NB4 (cell line): Measurements from ENCODE around the gene STIM1.

Experiments used
- DNase-seq: peaks from one replicate; pipeline ENCODE4 v3.0.0; 2010; ENCODE audit warnings: low read depth
- H3K4me3 ChIP-seq: one replicate; pipeline ENCODE4 v1.5.1; 2011; ENCODE audit warnings: mild to moderate bottlenecking, low read depth, low read length, moderate library complexity
- MAX ChIP-seq: IDR thresholded peaks from 2 replicates; pipeline ENCODE4 v1.6.1; 2011; ENCODE audit warnings: low read depth, low read length
- MYC ChIP-seq: IDR thresholded peaks from 2 replicates; pipeline ENCODE4 v1.6.1; 2011; ENCODE audit warnings: low read depth, low read length
- POLR2A ChIP-seq: IDR thresholded peaks from 2 replicates; pipeline ENCODE4 v1.6.1; 2011; ENCODE audit warnings: mild to moderate bottlenecking; ENCODE audit not compliant: insufficient read length; ENCODE audit errors: extremely low read depth
- TF ChIP-seq, protein P1 (sequence below): IDR thresholded peaks from one replicate; pipeline ENCODE4 v1.5.1; 2012; ENCODE audit warnings: low read depth, low read length

The STIM1 gene

DNA sequence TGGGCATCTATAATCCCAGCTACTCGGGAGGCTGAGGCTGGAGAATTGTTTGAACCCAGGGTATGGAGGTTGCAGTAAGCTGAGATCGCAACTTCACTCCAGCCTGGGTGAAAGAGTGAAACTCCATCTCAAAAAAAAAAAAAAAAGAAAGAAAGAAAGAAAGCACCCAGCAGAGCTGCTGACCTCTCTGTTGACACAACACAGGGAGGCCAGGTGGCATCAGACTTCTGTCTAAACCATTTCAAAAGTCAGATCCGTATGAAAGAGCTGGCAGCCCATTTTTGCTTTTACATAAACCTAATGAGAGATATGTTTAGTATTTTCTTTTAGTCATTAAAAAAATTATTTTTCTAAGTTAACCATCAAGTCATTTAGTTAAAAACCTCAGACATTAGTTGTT, 174.7 kb downstream of the STIM1 start:
- TF ChIP-seq MAX (no peak), MYC (no peak), POLR2A (no peak)
- TF ChIP-seq, protein P1, sequence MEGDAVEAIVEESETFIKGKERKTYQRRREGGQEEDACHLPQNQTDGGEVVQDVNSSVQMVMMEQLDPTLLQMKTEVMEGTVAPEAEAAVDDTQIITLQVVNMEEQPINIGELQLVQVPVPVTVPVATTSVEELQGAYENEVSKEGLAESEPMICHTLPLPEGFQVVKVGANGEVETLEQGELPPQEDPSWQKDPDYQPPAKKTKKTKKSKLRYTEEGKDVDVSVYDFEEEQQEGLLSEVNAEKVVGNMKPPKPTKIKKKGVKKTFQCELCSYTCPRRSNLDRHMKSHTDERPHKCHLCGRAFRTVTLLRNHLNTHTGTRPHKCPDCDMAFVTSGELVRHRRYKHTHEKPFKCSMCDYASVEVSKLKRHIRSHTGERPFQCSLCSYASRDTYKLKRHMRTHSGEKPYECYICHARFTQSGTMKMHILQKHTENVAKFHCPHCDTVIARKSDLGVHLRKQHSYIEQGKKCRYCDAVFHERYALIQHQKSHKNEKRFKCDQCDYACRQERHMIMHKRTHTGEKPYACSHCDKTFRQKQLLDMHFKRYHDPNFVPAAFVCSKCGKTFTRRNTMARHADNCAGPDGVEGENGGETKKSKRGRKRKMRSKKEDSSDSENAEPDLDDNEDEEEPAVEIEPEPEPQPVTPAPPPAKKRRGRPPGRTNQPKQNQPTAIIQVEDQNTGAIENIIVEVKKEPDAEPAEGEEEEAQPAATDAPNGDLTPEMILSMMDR, result no peak
- no peak overlapping the region for H3K4me3 ChIP-seq

DNA sequence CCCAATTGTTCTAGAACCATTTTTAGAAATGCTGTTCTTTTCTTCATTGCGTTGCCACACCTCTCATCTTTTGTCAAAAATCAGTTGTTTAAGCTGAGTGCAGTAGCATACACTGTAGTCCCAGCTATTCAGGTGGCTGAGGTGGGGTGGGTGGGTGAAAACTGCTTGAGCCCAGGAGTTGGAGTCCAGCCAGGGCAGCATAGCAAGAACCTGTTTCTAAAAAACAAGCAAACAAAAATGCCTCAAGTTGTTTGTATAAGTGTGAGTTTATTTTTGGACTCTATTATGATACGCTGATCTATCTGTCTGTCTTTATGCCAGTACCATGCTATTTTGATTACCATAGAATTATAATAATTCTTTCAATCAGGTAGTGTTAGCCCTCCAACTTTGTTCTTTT, 176.6 kb downstream of the STIM1 start:
- no peak for DNase-seq
- no peak overlapping the region for H3K4me3 ChIP-seq
- TF ChIP-seq, protein P1, result no peak
- TF ChIP-seq MYC (no peak), MAX (no peak), POLR2A (no peak)

More for the DNA sequence above, 174.7 kb downstream of the STIM1 start:
- no peak for DNase-seq

DNA sequence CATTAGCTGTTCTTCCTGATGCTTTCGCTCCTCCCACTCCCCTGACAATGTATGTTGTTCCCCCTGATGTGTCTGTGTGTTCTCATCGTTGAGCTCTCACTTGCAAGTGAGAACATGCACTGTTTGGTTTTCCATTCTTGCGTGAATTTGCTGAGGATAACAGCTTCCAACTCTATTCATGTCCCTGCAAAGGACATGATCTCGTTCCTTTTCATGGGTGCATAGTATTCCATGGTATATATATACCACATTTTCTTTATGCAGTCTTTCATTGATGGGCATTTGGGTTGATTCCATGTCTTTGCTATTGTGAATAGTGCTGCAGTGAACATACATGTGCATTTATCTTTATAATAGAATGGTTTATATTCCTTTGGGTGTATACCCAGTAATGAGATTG, 180.5 kb downstream of the STIM1 start:
- no peak for DNase-seq
- no peak overlapping the region for H3K4me3 ChIP-seq
- TF ChIP-seq POLR2A, result no peak
- no peak for TF ChIP-seq MAX
- TF ChIP-seq, protein P1, result no peak
- no peak for TF ChIP-seq MYC

DNA sequence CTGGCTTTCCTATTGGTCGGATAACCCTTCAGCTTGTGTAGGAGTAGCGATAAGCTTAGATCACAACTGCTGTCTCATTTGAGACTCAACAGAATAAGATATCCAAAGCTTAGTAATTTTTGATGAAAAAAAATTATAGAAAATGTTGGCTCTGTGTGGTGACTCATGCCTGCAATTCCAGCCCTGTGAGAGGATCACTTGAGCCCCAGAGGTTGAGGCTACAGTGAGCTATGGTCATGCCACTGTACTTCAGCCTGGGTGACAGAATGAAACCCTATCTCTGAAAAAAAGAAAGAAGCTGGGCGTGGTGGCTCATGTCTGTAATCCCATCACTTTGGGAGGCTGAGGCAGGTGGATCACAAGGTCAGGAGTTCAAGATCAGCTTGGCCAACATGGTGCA, 183.5 kb downstream of the STIM1 start:
- TF ChIP-seq, protein P1, result no peak
- TF ChIP-seq MAX, result no peak
- TF ChIP-seq POLR2A, result no peak
- TF ChIP-seq MYC, result no peak
- DNase-seq, result no peak
- H3K4me3 ChIP-seq, result no peak overlapping the region

GRCh38 chr11:4040461-4040860, 185.0 kb downstream of the STIM1 start:
- TF ChIP-seq, protein P1, result no peak
- TF ChIP-seq MAX (no peak), POLR2A (no peak), MYC (no peak)
- no peak overlapping the region for H3K4me3 ChIP-seq
- no peak for DNase-seq

GRCh38 chr11:4041731-4042391, 186.4 kb downstream of the STIM1 start:
- TF ChIP-seq, protein P1, result no peak
- TF ChIP-seq MAX (no peak), MYC (no peak), POLR2A (no peak)
- H3K4me3 ChIP-seq, result no peak overlapping the region
- DNase-seq, result no peak
